Measurements from ENCODE around the gene PLAC1.

Gene PLAC1

DNA sequence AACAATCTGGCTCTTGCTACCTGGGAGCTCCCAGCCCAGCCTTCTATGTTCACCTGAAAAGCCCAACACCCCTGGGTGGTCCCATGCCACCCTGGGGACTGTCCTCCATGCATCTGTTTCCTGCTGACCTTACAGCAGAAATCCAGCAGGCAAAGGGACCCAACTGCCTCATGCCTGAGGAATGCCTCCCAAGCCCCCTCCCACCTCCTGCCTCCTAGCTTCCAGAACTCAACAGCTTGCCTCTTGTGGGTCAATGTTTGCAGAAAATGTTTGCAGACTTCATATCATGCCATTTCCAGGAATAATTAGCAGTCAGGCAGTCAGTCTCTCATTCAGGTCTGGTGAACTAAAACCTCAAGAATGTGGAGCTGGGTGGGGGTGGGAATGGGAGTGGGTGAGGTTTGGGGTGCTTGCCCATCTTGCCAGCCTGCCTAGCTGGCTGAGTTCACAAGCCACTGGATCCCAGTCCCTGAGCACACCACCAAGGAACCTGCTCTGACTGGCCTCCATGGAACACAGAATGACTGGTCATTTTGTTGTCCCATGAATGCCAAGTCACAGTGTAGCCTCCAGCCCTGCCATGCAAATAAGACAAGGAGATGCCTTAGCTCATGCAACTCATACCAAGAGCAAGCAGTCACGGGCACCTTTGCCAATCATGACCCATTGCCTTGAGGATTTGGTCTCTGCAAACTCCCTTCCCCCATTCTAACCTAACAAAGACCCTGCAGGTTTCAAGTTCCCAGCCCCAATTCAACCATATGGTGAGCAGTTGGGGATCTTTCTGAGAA, 12.1 kb upstream of the PLAC1 start:
- DNase-seq (ENCODE audit: low spot score), result no peak

DNA sequence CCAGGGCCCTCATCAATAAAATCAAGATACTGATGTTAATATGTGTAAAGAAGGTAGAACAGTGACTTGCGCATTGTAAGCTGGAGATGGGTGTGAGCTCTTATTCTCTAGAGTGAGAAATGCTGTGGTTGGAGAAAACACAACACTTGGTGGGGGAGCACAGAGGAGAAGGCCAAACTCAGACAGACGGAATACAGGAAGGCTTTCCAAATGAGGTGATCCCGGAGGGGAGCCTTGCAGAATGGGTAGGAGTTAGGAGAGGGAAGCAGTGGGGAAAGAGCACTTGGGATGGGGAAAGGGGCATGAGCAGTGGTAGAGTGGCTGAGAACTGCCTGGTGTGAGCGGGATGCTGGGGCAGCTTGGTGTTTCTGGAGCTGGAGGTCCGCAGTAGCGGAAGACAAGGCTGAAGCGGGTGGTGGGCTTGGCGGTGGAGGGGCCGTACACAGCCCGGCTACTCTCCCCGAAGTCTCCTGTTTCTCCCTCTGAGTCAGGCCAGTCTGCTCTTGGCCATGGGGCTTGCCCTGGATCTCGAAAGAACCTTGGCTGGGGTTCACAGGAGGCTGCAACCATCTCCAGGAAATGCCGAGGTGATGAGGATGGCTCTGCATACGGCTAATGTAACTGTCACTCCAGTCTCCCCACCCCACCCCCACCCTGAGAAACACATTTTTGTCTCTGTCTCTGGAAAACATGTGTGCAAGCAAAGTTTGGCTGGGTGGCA, 11.3 kb upstream of the PLAC1 start:
- DNase-seq (ENCODE audit: low spot score), result no peak

DNA sequence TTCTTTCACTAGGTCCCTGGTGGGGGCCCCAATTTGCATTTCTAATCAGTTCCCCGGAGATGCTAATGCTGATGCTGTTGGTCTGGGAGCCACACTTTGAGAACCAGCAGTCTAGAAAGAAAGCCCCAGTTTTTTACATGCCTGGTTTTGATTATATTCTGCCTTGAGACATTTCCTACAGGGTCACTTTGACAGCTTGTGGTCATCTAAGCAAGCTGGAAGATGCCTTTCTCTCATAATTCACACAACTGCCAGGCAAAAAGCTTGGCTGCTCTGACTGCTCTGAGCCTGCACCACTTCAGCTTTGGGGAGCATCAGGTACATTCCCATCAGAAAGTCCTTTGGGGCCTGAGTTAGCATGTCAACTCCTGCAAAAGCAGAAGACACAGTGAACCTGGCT, 5.9 kb upstream of the PLAC1 start:
- no peak for DNase-seq (ENCODE audit: low spot score)

- no peak for DNase-seq (ENCODE audit: low spot score)
These were observed 3.0 kb upstream of the PLAC1 start for GRCh38 chrX:134661295-134661694.

GRCh38 chrX:134660627-134661026, 2.4 kb upstream of the PLAC1 start:
- no peak for DNase-seq (ENCODE audit: low spot score)

GRCh38 chrX:134659761-134660160, 1.5 kb upstream of the PLAC1 start:
- DNase-seq (ENCODE audit: low spot score), result no peak

- no peak for DNase-seq (ENCODE audit: low spot score)
These were observed 421 bp upstream of the PLAC1 start for GRCh38 chrX:134658760-134659023.

DNA sequence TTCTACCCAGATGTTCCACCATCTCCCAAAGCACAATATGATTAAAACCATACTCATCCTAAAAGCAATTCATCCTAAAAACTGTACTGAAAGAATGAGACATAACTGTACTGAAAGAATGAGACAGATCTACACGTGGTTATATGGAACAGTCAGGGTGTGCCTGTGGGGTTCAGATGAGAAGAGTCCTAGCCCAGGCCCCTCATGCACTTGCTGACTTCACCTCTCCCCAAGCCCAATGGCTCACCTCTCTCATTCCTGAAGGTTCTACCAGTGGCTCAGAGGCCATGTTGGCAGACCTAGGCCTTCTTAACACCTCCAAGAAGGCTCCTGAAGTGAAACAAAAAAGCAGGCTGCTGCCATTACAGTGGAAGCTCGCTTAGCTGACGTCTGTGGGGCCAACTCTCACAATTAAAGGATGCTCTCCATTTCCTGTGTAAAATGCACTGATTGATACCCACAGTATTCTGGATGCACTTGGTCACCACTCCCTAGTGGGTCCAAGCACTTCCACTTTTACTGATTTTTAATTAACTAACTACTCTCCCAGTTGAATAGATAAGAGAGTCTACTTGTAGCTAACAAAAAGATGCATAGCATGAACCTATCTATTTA, 3.8 kb downstream of the PLAC1 start:
- no peak for DNase-seq (ENCODE audit: low spot score)

- no peak for DNase-seq (ENCODE audit: low spot score)
These were observed 4.4 kb downstream of the PLAC1 start for GRCh38 chrX:134653835-134654234.

DNA sequence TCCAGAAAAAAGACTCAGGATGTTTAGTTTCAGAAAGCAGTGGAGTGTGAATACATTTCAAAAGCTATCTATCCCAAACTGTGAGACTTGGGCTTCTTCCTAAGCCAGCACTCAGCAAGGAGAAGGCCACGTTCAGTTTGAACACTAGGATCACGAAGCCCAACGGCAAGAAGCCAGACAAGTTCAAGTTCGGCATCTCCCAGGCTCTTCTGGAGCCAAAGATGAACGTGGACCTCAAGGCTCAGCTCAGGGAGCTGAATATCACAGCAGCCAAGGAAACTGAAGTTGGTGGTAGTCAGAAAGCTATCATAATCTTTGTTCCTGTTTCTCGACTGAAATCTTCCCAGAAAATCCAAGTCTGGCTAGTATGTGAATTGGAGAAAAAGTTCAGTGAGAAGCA, 7.6 kb downstream of the PLAC1 start:
- no peak for DNase-seq (ENCODE audit: low spot score)

DNA sequence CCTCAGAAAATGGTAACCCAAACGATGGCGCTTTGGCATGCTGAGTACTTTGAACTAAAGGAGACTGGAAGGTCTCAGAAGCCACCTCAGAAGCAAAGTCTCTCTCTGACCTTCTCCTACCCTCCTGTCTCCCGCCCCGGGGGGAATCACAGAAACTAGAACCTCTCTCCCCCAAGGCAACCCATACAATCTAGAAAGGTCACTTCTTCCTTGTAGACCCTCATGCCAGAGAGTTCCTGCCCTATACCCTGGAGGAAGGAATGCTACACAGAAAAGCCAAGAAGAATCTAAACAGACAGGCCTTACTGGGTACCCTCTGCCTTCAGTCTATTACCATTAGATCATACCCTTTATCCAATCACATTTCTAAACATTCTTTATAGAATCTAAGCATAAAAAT, 8.5 kb downstream of the PLAC1 start:
- no peak for DNase-seq (ENCODE audit: low spot score)

DNA sequence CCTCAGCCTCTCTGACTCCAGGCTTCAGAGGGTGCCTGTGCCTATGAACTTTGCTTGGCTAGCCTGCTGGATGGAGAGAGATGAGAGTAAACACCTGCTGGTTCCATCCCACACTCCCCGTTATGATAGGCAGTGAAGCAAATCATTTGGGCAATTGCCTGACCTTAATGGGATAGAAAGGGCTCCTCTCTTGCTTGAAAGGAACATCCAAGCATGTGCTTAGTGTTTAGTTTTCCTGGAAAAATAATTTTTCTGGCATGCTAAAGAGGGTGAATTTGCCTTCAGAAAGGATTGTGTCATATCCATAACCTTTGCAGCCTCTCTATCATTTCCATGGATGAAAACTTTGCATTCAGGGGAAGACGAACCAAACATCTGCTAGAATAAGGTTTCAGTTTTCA, 10.8 kb downstream of the PLAC1 start:
- no peak for DNase-seq (ENCODE audit: low spot score)

DNA sequence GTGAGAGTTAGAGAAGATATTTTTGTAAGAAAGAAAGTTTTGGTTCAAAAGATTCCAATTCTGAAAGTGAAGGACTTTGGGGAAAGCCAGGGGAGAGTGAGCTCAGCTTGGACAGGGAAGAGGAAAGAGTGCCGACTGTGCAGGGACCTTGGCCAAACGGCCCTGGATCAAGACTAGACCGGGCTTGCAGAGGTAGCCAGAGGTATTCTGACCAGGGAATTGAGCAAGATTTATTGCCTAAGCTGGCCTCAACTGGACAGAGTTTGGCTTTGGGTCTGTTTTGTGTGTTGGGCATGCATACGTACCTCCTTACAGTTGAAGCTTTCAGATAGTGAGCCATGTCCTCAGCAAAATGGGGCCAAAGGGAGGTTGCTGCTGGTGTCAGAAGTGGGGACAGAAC, 11.6 kb downstream of the PLAC1 start:
- DNase-seq (ENCODE audit: low spot score), result no peak

DNA sequence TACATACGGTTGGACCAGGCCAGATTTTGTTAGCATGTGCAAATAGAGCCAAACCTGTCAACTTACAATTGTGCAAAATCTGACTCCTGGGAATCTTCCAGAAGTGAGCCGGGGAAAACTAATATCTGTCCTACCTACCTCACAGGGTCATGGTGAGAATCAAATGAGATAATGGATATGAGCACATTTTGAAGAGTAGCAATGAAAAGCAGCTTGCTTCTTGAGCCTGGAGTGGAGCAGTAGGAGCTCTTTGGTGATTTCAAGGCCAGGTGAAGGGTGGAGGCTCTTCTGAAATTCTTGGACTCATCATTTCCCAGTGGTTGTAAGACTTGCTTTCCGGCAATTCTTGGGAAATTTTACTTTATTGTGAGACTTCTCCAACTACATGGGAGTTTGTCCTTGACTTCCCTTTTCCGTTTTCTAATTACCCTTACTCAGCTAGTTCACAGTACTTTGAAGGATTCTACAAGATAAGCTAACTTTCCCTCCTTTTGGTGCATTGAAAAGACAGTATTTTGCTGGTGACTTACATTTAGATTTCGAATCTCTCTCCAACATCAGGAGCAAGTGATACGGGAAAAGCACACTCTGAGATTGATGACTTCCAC, 12.2 kb downstream of the PLAC1 start:
- DNase-seq (ENCODE audit: low spot score), result no peak

GRCh38 chrX:134642386-134642785, 15.9 kb downstream of the PLAC1 start:
- no peak for DNase-seq (ENCODE audit: low spot score)

GRCh38 chrX:134641346-134641745, 16.9 kb downstream of the PLAC1 start:
- DNase-seq (ENCODE audit: low spot score), result no peak

DNA sequence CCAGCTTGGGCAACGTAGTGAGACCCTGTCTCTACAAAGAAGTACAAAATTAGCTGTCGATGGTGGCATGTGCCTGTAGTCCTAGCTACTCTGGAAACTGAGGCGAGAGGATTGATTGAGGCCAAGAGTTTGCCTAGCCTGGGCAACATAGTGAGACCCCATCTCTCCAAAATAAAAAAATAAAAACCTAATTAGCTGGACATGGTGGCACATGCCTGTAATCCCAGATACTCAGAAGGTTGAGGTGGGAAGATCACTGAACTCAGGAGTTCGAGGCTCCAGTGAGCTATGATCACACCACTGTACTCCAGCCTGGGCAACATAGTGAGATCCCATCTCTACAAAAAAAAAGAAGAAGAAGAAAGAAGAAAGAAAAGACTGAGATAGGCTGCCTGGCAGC, 17.4 kb downstream of the PLAC1 start:
- no peak for DNase-seq (ENCODE audit: low spot score)

DNA sequence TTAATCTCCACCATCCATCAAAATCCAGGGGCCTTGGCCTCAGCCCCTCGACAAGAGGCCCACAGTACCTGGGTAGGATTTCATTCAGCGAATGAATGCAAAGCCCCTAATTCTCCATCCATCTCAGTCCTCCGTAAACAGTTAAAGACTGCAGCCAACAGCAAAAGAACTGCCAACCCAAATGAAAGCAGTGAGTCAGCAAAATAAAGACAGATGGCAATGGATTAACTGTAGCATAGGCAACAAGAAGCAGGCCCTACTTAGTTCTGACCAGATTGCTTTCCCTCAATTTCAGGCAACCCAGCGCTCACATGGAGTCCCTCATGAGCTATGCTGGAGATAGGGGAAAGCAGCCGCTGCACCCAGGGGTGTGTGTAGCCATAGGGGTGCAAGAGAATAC, 21.4 kb downstream of the PLAC1 start:
- DNase-seq (ENCODE audit: low spot score), result no peak

DNA sequence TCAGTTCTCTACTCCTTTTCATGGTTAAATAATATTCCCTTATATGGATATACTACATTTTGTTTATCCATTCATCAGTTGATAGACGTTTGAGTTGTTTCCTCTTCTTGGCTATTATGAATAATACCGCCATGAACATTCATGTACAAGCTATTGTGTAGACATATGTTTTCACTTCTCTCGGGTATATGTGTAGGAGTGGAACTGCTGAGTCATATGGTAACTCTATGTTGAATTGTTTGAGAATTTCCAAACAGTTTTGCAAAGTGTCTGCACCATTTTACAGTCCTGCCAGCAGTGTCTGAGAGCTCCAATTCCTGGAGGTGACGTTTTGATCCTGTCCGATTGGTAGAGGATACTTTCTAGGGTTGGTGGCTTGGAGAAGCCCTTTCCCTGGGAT, 23.6 kb downstream of the PLAC1 start:
- no peak for DNase-seq (ENCODE audit: low spot score)

GRCh38 chrX:134633832-134634231, 24.4 kb downstream of the PLAC1 start:
- DNase-seq (ENCODE audit: low spot score), result no peak

GRCh38 chrX:134633394-134633793, 24.9 kb downstream of the PLAC1 start:
- no peak for DNase-seq (ENCODE audit: low spot score)

DNA sequence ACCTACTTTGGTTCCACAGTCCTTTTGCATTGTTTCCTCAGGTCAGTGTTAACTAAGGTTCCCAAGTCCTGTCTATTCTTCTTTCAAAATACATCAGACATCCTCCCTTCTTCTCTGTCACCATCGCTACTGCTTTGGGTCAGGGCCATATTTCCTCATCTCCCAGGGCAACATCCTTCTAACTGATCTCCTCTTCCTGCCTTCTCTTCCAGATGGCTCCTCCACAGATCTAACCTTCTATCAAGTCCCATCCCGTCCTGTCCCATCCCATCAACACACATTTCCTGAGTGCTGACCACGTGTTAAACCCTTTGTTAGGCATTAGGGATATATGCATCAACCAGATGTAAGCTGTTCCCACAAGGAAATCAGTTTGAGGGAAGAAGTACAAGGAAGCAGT, 25.9 kb downstream of the PLAC1 start:
- DNase-seq (ENCODE audit: low spot score), result no peak
